NOMO-1 treated with dmso at 0.1 percent for 144 hours (cell line): Measurements from ENCODE around the gene KIF21B.

Source experiments
- DNase-seq: peaks from one replicate; lab custom pipeline; 2025; ENCODE audit not compliant: unreplicated experiment; lab: John Stamatoyannopoulos, UW

The KIF21B gene

DNA sequence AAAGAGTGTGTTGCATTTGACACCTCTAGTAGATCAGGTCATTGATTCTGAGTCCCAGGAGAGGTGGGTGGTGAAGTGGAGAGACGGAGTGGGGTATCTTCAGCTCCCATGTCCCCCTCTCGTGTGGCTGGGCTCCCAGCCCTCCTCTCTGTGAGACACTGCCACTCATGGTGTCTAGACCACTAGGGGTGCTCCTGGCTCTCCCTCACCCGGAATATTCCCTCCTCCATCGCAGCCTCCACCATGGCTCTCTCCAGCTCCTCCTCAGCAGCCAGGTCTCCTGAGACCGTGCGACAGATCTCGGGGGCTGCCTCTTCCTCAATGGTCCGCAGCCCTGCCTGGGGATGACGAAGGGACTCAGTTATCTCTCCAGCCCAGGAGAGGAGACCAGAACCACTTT is 20.6 kb upstream of the KIF21B start:
- DNase-seq, result no peak

DNA sequence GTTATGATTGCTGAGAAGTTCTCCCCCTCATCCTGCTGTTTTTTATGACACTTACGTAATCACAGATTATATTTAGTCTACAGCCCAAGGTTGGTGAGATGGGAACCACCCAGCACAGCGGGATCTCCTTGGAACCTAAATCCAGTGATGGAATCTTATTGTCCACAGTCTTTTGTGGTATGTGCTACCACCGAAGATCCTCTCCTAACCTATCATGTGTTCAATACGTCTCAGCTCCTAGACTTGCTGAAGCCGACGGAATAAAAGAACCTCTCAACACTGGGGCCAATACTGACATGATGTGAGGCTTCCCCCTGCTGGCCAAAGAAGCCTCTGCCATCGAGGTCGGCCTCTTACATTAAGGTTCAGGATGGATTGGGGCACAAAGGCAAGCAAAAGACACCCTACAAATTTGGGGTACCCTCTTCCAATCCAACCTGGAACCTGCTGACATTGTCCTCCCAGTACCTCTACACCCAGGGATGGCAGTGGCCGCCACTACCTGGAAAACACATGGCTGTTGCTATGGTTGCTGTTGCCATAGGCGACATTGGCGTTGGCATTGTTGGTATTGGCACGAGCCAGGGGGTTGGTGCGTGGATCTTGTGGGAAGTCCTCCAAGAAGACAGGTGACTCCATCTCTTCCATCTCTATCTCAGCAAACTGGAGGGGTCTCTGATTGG is 19.4 kb upstream of the KIF21B start:
- peak; percentile 53 for DNase-seq

DNA sequence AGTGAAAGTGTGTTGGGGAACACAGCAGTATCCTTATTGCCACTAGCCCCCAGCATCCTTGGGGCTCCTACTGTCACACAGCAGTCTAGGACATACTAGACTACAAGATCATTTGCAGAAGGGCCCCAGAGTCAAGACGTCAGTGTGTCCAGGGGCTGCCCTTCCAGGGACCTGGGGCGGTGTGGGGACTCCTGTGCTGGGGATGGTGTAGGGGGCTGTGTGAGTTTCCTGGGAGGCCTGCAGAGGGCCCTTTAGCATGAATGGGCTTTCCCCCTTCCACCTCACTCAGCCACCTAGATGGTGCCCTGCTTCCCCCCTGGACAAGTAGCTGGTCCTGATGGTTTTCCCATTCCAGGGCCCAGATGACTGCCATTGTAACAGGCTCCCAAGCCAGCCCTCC is 17.5 kb upstream of the KIF21B start:
- no peak for DNase-seq

DNA sequence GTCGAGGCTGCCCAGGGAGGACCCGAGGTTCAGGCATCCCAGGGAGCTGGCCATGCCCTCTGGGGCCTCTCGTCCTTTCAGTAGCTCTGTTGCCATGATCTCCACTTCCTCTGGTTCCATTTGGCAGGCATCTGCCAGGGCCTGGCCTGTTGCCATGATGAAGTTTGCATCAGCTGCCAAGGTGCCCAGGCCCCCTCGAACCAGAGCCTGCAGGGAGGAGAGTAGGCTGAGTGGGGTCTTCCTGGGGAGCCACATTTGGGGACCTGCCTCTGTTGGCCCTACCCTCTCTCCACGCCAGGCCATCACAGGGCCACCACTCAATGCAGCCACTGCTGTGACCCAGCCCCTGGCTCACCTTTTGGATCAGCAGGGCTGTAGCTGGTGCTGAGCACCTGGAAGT is 16.4 kb upstream of the KIF21B start:
- DNase-seq, result no peak

DNA sequence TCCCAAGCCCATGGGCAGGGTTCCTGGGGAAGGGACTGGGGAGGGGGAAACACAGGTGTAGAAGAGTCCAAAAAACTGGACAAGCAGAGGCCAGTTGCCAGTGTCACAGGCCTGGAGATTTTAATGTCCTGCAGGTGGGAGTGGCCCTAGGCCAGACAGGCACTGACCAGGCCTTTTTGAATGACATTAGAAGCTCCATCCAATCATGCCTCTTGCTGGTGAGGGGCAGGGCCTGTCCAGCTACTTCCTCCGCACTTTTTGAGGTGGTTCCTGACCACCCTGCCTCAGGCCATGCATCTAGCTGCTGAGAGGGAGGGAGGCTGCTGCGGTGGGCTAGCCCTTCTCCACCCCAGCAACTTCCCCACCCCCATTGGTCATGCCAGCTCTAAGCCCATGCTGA is 15.9 kb upstream of the KIF21B start:
- no peak for DNase-seq

DNA sequence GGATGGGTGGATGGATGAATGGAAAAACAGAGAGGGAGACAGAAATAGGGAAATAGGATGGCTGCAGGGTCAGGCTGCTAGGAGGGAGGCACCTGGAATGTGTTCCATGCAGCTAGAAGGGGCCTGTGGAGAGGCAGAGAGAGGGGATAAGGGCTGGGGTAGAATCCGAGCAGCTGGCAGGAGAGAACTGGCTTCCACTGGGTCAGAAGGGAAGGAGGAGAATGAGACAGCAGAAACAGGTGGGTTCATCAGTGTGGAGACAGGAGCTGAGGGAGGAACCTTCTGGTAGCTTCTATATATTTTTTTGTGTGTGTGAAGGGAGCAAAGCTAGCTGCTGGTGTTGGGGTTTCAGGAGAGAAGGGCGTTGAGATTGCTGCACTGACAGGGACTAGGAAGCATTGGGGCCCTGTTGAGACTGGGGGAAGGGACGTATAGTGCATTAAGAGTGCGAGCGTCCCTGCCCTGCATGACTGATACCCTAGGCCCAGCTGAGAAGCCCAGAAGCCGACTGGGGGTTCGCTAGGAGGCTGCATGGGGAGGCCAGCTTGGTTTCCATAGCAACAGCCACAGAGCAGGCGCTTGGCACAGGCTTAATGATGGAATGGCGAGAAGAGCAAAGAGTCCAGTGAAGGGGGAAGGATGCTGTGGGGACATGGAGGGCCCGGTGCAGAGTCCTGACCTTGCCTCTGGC is 14.8 kb upstream of the KIF21B start:
- no peak for DNase-seq

DNA sequence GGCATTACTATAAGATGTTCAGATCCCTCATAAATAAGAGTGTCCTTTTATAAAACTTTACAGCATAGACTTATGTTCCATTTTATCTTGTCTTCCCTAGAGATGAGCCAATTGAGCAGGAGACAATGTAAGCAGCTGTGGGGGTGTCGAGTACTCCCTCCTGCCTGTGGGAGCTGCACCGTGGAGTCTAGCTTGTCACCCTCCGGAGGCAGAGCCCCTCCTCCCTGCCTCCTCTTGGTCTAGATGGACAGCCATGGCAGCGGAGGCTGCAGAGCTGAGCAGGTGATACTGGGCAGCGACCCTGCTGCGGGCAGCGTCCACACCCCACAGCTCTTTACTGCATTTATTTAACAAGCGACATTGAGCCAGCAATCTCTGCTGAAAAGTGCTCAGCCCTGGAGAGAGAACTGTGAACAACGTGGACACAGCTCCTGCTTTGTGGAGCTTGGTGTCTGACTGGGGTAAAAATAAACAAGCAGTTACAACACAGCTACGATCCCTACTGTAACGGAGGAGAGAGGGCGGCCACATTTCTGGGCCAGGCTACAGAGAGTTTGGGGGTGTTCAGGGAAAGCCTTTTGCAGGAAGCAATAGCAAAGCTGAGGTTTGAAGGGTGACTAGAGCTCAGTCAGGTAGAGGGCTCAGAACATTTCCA is 12.8 kb upstream of the KIF21B start:
- no peak for DNase-seq

DNA sequence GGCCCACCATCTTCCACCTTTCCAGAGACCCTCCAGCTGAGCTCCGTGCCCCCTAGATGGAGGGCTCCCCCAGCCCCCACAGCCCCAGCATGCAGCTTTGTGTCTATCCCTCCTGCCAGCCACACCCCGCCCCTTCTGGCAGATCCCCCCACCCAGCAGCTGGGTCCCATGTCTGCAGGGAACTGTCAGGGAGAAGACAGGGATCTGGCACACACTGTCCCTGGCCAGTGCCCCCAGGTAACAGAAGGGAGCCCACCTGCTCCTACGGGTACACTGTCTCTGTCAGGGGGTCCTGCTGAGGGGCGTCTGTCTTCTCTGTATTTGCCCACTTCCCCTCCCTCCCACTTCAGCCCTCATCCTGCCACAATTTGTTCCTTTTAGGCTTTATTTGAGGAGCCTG is 11.2 kb upstream of the KIF21B start:
- no peak for DNase-seq

DNA sequence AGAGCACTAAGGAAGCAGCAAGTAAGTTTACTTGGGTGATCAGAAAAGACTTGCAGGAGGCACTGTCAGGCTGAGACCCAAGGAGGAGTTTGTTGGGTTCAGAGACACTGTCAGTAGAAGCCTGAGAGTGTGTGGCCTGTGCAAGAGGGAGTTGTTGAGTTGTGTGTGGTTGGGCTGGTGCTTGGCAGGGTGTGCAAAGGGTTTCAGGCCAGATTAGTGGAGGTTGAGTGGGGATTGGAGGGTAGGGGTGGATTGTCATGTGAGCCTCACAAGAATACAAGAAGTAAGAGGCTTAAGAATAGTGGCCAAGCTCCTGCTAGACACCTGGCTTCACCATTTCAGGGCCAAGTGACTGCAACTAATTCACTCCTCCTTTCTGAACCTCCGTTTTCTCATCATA is 8.9 kb upstream of the KIF21B start:
- DNase-seq, result no peak

DNA sequence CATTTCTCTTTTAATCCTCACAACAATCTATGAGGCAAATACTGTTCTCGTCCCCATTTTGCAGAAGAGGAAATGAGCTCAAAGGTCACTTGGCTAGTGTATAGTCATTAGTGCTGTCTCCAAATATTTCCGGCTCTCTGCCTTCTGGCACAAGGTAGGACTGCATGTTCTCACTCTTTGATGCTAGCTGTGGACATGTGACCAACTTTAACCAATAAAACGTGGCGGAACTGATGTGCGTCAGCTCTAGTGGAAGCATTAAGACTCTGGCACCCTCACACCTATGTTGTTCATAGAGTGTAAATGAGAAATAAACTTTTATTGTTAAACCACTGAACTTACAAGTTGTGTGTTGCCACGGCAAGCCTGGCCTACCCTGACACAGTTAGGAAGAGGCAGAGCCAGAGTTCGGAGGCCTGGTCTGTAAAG is 5.0 kb upstream of the KIF21B start:
- DNase-seq, result peak; percentile 82

DNA sequence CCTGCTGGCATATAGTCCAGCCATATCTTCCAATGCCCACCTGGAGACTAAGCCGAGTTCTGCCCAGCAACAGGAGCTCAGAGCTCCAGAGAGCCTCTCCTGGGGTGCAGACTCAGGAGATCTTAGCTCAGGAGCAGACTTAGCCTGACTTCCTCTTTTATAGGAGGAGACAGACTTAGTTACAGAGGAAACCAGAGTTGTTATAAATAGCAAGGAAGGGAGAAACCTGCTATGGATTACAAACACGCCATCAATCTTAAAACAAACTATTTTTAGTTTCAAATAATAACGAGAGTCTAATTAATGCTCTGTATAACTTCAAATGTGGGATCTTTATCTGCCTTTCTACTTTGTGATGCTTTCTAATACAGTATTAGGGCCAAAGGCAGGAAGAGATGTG is 3.3 kb upstream of the KIF21B start:
- DNase-seq, result peak; percentile 34

DNA sequence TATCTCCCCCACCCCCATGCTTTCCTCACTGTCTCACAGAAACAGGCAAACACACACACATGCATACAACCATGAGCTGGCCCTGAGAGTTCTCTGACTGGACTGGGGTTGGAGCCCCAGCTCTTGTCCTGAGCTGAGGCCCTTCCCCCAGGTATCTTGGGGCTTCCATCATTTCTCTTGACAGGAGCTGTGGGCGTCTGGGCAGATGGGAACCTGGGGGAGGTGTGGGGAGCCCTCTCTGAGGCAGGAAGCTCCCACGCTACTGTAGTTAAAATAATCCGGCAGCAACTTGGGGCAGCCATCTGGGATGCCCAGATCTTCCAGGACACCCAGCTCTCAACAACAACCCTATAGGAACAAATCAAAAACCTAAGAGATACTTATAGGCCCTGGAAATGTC is 2.7 kb upstream of the KIF21B start:
- DNase-seq, result no peak

DNA sequence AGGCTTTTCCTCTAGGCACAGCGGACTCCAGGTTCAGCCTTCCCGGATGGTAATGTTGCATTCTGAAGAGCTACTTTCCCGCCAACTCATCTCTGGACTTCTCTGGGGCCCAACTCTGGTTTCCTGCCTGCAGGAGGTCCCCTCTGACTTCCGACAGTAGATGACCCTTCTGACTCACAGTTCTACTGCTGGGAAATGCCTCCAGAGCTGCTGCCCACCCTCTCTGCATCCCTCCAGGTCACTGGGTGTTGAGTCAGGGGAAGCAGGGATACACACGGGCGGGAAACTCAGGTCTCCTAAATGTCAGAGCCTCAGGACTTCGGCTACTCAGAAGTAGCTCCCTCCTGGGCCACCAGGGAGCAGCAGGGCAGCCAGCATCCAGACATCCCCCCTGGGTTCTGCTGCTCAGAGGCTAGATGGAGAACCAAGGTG is 2.1 kb upstream of the KIF21B start:
- peak; percentile 22 for DNase-seq

DNA sequence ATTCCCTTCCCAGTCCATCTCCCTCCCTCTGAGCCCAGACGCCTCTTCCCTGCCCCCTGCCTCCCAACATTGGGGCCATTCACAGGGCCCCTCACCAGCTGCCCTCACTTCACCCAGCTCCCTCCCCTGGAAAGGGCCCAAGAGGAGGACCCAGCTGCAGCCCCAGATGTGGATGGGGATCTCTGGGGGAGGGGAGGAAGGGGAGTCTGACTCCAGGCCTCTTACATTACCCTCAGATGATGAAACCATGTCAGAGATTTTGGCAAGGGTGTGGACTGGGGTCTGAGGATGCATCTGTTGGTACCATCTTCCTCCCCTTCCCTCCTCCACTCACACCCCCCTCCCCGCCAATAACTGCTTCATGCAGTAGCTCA is 1.1 kb upstream of the KIF21B start:
- no peak for DNase-seq

DNA sequence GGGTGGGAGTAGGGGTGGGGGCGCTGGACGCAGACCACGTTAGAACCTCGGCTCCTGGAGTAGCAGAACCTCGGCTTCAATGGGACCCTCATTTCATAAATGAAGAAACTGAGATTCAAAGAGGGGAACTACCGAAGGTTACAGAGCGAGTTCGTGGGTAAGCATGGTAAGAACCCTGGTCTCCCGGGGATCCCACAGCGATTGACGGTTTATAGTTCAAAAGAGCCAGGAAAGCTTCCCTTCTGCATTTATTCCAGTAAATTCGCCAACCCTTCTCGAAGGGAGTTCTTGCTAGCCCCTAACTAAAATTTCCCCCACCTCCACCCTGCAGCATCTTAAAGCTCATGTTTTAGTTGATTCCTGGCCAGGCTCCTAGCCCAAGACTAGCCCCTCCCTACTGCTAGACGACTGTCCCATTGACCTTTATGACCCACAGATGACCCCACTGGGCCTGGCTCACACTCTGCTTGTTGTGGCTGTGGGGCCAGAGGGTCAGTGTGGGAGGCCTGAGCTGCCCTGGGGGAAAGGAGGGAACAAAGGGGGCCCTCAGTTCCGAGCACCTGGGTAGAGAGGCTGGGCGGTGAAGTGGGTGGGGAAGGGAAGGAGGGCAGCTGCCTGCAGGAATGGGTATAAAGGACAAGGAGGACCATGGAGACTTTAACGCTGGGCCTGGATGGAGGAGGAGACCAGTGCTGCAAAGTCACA is 558 bp upstream of the KIF21B start:
- DNase-seq, result no peak

DNA sequence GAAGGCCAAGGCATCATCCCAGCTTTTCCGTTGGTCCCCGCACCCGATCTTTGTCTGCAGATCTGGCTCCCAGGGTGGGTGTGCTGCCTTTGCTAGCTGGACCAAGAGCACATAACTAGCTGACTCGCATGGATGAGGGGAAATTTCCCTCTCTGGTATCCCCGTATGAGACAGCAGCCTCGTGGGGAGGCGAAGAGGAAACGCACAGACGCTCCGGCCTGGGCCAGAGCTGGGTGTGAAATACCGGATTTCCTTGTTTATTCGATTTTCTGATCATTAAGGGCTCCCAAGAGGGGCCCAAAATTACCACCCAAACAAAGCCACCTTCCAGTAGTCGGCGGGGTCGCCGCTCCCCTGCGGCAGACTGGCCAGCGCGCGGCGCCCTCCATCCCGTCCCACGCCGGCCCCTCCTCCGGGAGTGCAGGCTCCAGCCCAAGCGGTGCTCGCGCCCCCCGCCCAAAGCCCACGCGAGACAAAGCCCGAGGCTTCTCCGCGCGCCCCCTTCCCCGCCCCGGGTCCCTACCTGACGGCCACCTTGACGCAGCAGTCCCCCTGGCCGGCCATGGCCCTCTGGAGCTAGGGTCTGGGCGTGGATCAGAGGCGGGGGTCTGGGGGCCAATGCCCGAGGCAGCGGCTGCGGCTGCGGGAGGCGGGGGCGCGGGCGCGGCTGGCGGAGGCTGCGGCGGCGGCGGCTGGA is 546 bp downstream of the KIF21B start:
- DNase-seq, result peak; percentile 30

DNA sequence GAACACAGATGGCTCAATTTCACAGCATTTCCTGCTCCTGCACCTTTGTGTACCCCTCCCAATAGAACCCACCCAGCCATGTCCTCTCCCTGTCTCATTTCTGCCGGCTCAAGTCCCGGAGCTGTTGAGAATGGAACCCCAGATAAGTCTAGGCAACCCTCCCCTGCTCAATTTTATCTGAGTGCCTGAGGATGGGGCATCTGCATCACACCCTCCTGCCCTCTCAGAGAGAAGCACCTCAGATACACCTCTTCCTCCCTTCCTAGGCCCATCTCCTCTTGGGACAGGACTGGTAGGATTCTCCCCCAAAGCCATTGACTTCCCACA is 1.1 kb downstream of the KIF21B start:
- no peak for DNase-seq

DNA sequence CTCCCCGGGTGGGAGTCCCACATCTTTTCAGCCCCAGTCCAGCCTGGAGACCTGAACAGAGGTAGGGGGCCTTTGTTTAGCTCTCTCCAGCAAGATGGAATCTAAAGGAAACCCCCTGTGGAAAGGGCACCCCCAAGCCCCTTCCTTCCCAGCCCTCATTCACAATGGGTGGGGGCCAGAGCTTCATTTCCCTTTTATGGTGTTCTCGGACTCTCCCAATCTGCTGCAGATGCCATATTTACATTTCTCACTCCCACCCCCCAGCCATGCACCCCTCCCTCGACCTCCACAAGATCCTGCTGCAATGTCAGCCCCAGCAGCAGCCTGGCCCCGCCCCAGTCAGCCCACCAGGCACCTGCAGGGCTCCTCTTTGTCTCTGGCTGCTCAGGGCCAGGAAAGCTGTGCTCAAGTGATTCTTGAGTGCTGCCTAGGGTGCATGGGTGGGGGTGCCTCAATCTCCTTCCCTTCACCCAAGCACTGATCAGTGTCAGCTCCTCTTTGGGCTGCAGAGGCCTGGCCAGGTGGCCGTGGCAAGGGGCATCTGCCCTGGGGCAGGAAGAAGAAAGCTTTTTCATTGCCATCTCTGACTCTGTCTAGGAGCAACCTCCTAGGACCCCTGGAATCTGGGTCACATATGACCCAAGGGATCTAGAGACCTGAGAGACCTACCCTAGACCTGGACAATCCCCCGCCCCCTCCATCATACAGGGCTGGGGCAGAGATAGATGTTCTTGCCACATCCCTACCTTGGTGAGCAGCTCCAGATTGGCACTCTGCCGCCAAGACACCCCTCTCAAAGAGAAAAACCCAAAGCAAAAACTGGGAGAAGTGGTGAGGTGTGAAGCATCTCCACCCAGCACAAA is 1.7 kb downstream of the KIF21B start:
- DNase-seq, result no peak

DNA sequence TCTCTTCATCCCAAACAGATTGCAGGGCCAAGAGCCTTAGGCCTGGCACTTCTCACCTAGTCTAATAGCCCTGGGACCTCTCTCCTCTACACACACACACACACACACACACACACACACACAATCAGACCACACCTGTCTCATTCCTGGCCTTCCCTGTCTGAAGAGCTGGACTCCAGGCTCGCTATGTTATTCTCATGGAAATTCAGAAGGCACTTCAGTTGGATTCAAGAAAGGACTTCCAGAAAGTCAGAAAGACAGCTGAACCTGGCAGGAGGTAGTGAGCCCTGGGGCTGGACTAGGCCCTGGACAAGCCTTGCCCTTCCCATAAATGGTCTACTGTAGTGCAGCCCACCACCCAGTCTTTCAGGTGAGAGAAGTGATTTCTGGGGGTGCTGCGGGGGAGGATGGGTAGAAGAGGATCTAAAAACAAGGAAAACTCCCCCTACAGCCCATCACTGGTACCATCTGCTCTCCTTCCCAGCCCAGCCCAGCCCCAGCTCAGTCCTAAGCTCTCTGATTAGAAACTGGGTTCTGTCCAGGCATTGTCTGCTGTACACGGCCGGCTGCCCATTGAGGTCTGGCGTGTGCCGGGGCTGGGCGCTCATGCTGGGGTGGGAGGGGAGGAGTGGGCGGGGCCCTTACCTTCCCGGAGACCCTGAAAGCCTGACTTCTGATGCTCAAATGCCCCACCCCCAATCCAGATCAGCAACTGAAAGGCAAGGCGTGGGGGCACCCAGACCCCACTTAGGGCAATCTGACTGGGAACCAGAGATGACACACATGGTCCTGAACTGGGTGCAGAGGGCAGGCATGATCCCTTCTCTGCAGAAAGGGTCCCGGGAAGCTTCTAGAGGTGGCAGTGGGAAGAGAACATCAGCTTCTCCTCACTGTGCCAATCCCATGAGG is 2.5 kb downstream of the KIF21B start:
- DNase-seq, result no peak
